ENCODE measurements around the gene CDH4. TPM values are rescaled to one million over a fixed set of nuclear protein-coding genes. Genes with fewer than 3 reads are reported as not detected.

The CDH4 gene
- total and polyA plus RNA-seq, 2 donors (not counting 1 experiment from before 2014, with no cell fraction given) = not detected

GRCh38 chr20:61814244-61814643 lies 562.2 kb downstream of the CDH4 start:
- CTCF ChIA-PET = no interaction called here

GRCh38 chr20:61814726-61815125 lies 562.7 kb downstream of the CDH4 start:
- no peaks in the 10 kb centered on the region for H3K4me1 Mint-ChIP-seq
- no peaks in the 10 kb centered on the region for H3K79me2 ChIP-seq (ENCODE audit: control insufficient read depth, insufficient read depth, low read length)
- no peak overlapping the region for H3K4me3 Mint-ChIP-seq
- TF ChIP-seq EZH2 (IDR thresholded peaks at IDR 0.05; ENCODE audit: borderline replicate concordance, insufficient read depth, low read depth, low read length, poor library complexity, severe bottlenecking) (no peak), CTCF (IDR thresholded peaks at IDR 0.05) (no peak)
- no peak overlapping the region for H3K9ac ChIP-seq (ENCODE audit: low read length)
- DNase-seq (no peak), ATAC-seq (ENCODE audit: low read depth) (no peak)
- H3K4me2 ChIP-seq (replicated peaks; ENCODE audit: low read depth, low read length, poor library complexity, severe bottlenecking) = no peak overlapping the region
- no peaks in the 10 kb centered on the region for H3K4me1 ChIP-seq (ENCODE audit: control insufficient read depth in 2 of 2, insufficient read depth in 2 of 2, low read length in 2 of 2)
- 91% methylated on average over 5 of the region's 9 CpGs for WGBS (ENCODE audit: insufficient coverage)
- H3K27ac ChIP-seq (ENCODE audit: low read length in 2 of 2) = no peak overlapping the region
- no peaks in the 10 kb centered on the region for H3K27me3 ChIP-seq (replicated peaks in 1 of 4; ENCODE audit: control extremely low read depth in 1 of 4, control insufficient read depth in 3 of 4, insufficient read depth in 4 of 4, low read length in 3 of 4)
- intact Hi-C loops (cut with micrococcal nuclease) = no loop called here
- no peaks in the 10 kb centered on the region for H3K36me3 ChIP-seq (replicated peaks in 1 of 2; ENCODE audit: control extremely low read depth in 1 of 2, control insufficient read depth in 1 of 2, extremely low read depth in 1 of 2, insufficient read depth in 2 of 2, low read length in 1 of 2)
- no peaks in the 10 kb centered on the region for H3K9me3 Mint-ChIP-seq (ENCODE audit: insufficient read depth)
- no peak overlapping the region for H3K27ac Mint-ChIP-seq
- H2AFZ ChIP-seq (ENCODE audit: insufficient read depth, low read depth, low read length, poor library complexity, severe bottlenecking) = no peak overlapping the region
- no peaks in the 10 kb centered on the region for H3K27me3 Mint-ChIP-seq
- H3K9me3 ChIP-seq (ENCODE audit: control extremely low read depth in 1 of 3, control insufficient read depth in 2 of 3, insufficient read depth in 1 of 3, low read length in 2 of 3) = no peaks in the 10 kb centered on the region
- ChIA-PET POLR2A (no interaction called here), CTCF (no interaction called here)
- no peaks in the 10 kb centered on the region for H4K20me1 ChIP-seq (ENCODE audit: control insufficient read depth, insufficient read depth, low read length, poor library complexity, severe bottlenecking)
- no peak overlapping the region for H3K4me3 ChIP-seq (ENCODE audit: control extremely low read depth in 1 of 5, extremely low read depth in 1 of 5, insufficient read depth in 1 of 5, low read depth in 2 of 5, low read length in 4 of 5)

More at GRCh38 chr20:61814244-61814643, 562.2 kb downstream of the CDH4 start:
- DNase-seq = no peak
- Mint-ChIP-seq H3K9me3 (ENCODE audit: insufficient read depth) (no peaks in the 10 kb centered on the region), H3K4me3 (no peak overlapping the region), H3K4me1 (no peaks in the 10 kb centered on the region), H3K27ac (no peak overlapping the region), H3K27me3 (no peaks in the 10 kb centered on the region)
- WGBS (ENCODE audit: insufficient coverage) = over 99% methylated on average over 7 of the region's 11 CpGs
- H3K4me3 ChIP-seq (ENCODE audit: control extremely low read depth in 1 of 5, extremely low read depth in 1 of 5, insufficient read depth in 1 of 5, low read depth in 2 of 5, low read length in 4 of 5) = no peak overlapping the region
- no peaks in the 10 kb centered on the region for H3K9me3 ChIP-seq (ENCODE audit: control extremely low read depth in 1 of 3, control insufficient read depth in 2 of 3, insufficient read depth in 1 of 3, low read length in 2 of 3)
- H3K27ac ChIP-seq (ENCODE audit: low read length in 2 of 2) = no peak overlapping the region
- intact Hi-C loops (cut with micrococcal nuclease) = no loop called here
- no peaks in the 10 kb centered on the region for H3K27me3 ChIP-seq (replicated peaks in 1 of 4; ENCODE audit: control extremely low read depth in 1 of 4, control insufficient read depth in 3 of 4, insufficient read depth in 4 of 4, low read length in 3 of 4)
- no peaks in the 10 kb centered on the region for H3K4me1 ChIP-seq (ENCODE audit: control insufficient read depth in 2 of 2, insufficient read depth in 2 of 2, low read length in 2 of 2)
- TF ChIP-seq CTCF (IDR thresholded peaks at IDR 0.05) = no peak
- TF ChIP-seq EZH2 (IDR thresholded peaks at IDR 0.05; ENCODE audit: borderline replicate concordance, insufficient read depth, low read depth, low read length, poor library complexity, severe bottlenecking) = no peak
- H3K36me3 ChIP-seq (replicated peaks in 1 of 2; ENCODE audit: control extremely low read depth in 1 of 2, control insufficient read depth in 1 of 2, extremely low read depth in 1 of 2, insufficient read depth in 2 of 2, low read length in 1 of 2) = no peaks in the 10 kb centered on the region
- no peaks in the 10 kb centered on the region for H3K79me2 ChIP-seq (ENCODE audit: control insufficient read depth, insufficient read depth, low read length)
- ATAC-seq (ENCODE audit: low read depth) = no peak
- H3K9ac ChIP-seq (ENCODE audit: low read length) = no peak overlapping the region
- POLR2A ChIA-PET = no interaction called here
- H4K20me1 ChIP-seq (ENCODE audit: control insufficient read depth, insufficient read depth, low read length, poor library complexity, severe bottlenecking) = no peaks in the 10 kb centered on the region
- no peak overlapping the region for H3K4me2 ChIP-seq (replicated peaks; ENCODE audit: low read depth, low read length, poor library complexity, severe bottlenecking)
- no peak overlapping the region for H2AFZ ChIP-seq (ENCODE audit: insufficient read depth, low read depth, low read length, poor library complexity, severe bottlenecking)

Data from B cell (primary cell).